Stomach (tissue), 9 donors: ENCODE data around the gene DHRS4L2. TPM values are rescaled to one million over a fixed set of nuclear protein-coding genes. Genes with fewer than 3 reads are reported as not detected.

ENCODE experiments used
- DNase-seq, 2 donors: peaks; one replicate each; pipeline versions ENCODE4 v3.0.0 to v3.0.0-alpha.2; 2013 to 2019
- H3K27ac ChIP-seq, 5 donors: fragments of 200-600 bp in 4 of 5; sonication (generic) in 4 of 5; one replicate each; pipeline ENCODE4 v1.5.1; 2013 to 2019; ENCODE audit warnings: mild to moderate bottlenecking in 1 of 5, moderate library complexity in 1 of 5
- H3K27me3 ChIP-seq, 3 donors: fragments of 200-600 bp; sonication (generic); one replicate each; pipeline ENCODE4 v1.5.1; 2017 to 2019; ENCODE audit warnings: mixed run types in 1 of 3
- H3K36me3 ChIP-seq, 4 donors: fragments of 200-600 bp; sonication (generic); 1 replicate in 3 of 4; 2 replicates in 1 of 4; pipeline ENCODE4 v1.5.1; 2016 to 2019
- H3K4me1 ChIP-seq, 4 donors: fragments of 200-600 bp; sonication (generic); one replicate each; pipeline ENCODE4 v1.5.1; 2016 to 2019
- H3K4me3 ChIP-seq, 4 donors: fragments of 200-600 bp; sonication (generic) in 3 of 4; one replicate each; pipeline ENCODE4 v1.5.1; 2016 to 2019; ENCODE audit warnings: mild to moderate bottlenecking in 1 of 4
- H3K9me3 ChIP-seq, 4 donors: fragments of 200-600 bp; sonication (generic); one replicate each; pipeline ENCODE4 v1.5.1; 2016 to 2019
- CTCF ChIP-seq, 7 experiments: fragments of 450-650 bp in 4 of 7; fragments of 200-600 bp in 3 of 7; sonication (generic) in 3 of 7; IDR thresholded peaks; one replicate each; pipeline ENCODE4 v1.5.1; 2016 to 2019; ENCODE audit warnings: antibody characterized with exemption in 7 of 7, control low read depth in 2 of 7, mild to moderate bottlenecking in 1 of 7
- EP300 ChIP-seq: sonication (generic); formaldehyde crosslinking; IDR thresholded peaks from one replicate; pipeline ENCODE4 v1.6.1; 2017; ENCODE audit warnings: antibody characterized with exemption
- POLR2A ChIP-seq, 4 donors: fragments of 450-650 bp; IDR thresholded peaks; one replicate each; pipeline ENCODE4 v1.6.1; 2016; ENCODE audit warnings: antibody characterized with exemption in 4 of 4, control low read depth in 2 of 4, mild to moderate bottlenecking in 1 of 4, moderate library complexity in 1 of 4
- POLR2AphosphoS5 ChIP-seq, 3 donors: sonication (generic); formaldehyde crosslinking; IDR thresholded peaks; one replicate each; pipeline ENCODE4 v1.6.1; 2016; ENCODE audit warnings: antibody characterized with exemption in 3 of 3
- WGBS, 5 donors: extraction: QIAGEN DNeasy Blood & Tissue Kit in 3 of 5; methylation state at CpG; one replicate each; pipeline versions ENCODE4 v1.1.5 to v1.1.7; 2013 to 2018; 5-methylcytosine and 5-hydroxymethylcytosine counted together
- intact Hi-C: fragments of 100-400 bp; cut with DNase I; formaldehyde crosslinking; loops from one replicate; pipeline ENCODE4 v1.15.1; 2023; ENCODE audit warnings: low total_unique reads
- polyA plus RNA-seq, 3 donors: library from polyadenylated mRNA; stranded (reverse); fragments of 200-250 nt; gene quantifications; one replicate each; pipeline ENCODE4 v1.2.3, GENCODE V29; 2013
- total RNA-seq, 5 donors: library from RNA; depleted of rRNA; stranded (reverse); fragments of >200 nt; gene quantifications; one replicate each; pipeline versions ENCODE4 v1.1.0 to v1.2.3, GENCODE V29; 2014 to 2016
- donor health status: healthy with polysubstance abuse.
- donor health status: Bipolar disorder and iron deficiency.
- donor health status: healthy.

DHRS4L2 gene
- total and polyA plus RNA-seq, 8 donors, result 9.7 to 64.0 (median 37.4) TPM; not detected in 1

DNA sequence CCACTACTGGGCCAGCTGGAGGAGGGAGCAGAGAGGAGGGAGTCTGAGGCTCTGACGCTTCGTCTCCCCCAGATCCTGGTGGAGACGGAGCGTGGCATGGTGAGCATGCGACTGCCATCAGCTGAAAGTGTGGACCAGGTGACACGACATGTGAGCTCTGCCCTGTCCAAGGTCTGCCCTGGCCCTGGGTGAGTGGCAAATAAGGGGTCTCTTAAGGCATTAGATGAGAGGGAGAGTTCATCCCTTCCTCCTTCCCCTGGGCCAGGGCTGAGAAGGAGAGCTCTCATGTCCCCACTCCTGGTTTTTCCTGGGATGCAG is 65.6 kb downstream of the DHRS4L2 start:
- Histone ChIP-seq H3K4me1 (peaks cover 18 to 26% (median 19%) of the 10 kb centered on the region in 4 donors), H3K4me3 (no peak overlapping the region), H3K27me3 (peaks cover 0 to 53% (median 6%) of the 10 kb centered on the region in 3 donors), H3K9me3 (no peaks in the 10 kb centered on the region), H3K27ac (no peak overlapping the region), H3K36me3 (no peaks in the 10 kb centered on the region)
- no peak for TF ChIP-seq CTCF (IDR thresholded peaks at IDR 0.05)
- no peak for TF ChIP-seq POLR2A (IDR thresholded peaks at IDR 0.05)
- TF ChIP-seq EP300, result no peak
- TF ChIP-seq POLR2AphosphoS5 (IDR thresholded peaks at IDR 0.05), result no peak
- WGBS, 5 donors, result 82 to 94% (median 90%) methylated on average over 3 to 6 of the region's 6 CpGs
- DNase-seq, result no peak
- intact Hi-C loops, result loop anchor here (10.0 kb wide), 1 partner anchor 51 kb away; no protein-coding TSS in a partner anchor

- Histone ChIP-seq H3K36me3 (no peaks in the 10 kb centered on the region), H3K4me3 (no peak overlapping the region), H3K9me3 (no peaks in the 10 kb centered on the region), H3K4me1 (peaks cover 18 to 26% (median 19%) of the 10 kb centered on the region in 4 donors), H3K27me3 (peaks cover 0 to 53% (median 6%) of the 10 kb centered on the region in 3 donors), H3K27ac (no peak overlapping the region)
- WGBS, 5 donors, result 88 to 95% (median 94%) methylated on average over 8 to 9 of the region's 9 CpGs
- DNase-seq, result no peak
- intact Hi-C loops, result loop anchor here (10.0 kb wide), 1 partner anchor 50 kb away; no protein-coding TSS in a partner anchor
- TF ChIP-seq CTCF (IDR thresholded peaks at IDR 0.05) (no peak), EP300 (no peak), POLR2AphosphoS5 (IDR thresholded peaks at IDR 0.05) (no peak), POLR2A (IDR thresholded peaks at IDR 0.05) (no peak)
Observed at GRCh38 chr14:24054646-24055045, 65.9 kb downstream of the DHRS4L2 start.

Other genes with a start within 250 kb of the DHRS4L2 start
- gene DHRS4, start 35.2 kb upstream of the DHRS4L2 start, total RNA-seq, result 100 to 1,000 TPM in 1 of 5 donors, 10 to 100 TPM in 4; 29.0 to 114 (median 34.4) TPM
- gene DHRS4, start 35.2 kb upstream of the DHRS4L2 start, polyA plus RNA-seq, result 10 to 100 TPM; 39.4 to 58.0 (median 57.7) TPM
- gene CARMIL3, start 63.1 kb downstream of the DHRS4L2 start, total RNA-seq, result 1 to 10 TPM in 2 of 5 donors, under 1 TPM in 2, not detected in 1; 0.14 to 2.0 (median 0.76) TPM
- under 1 TPM in 2 of 3 donors, not detected in 1; 0.25 to 0.75 TPM for gene CARMIL3, start 63.1 kb downstream of the DHRS4L2 start, polyA plus RNA-seq
- gene CPNE6, start 82.6 kb downstream of the DHRS4L2 start, total RNA-seq, result not detected
- under 1 TPM in 2 of 3 donors, not detected in 1; 0.12 to 0.25 TPM for gene CPNE6, start 82.6 kb downstream of the DHRS4L2 start, polyA plus RNA-seq
- 100 to 1,000 TPM in 1 of 5 donors, 10 to 100 TPM in 1, 1 to 10 TPM in 3; 2.3 to 168 (median 8.4) TPM for gene PCK2, start 105.4 kb downstream of the DHRS4L2 start, total RNA-seq
- gene PCK2, start 105.4 kb downstream of the DHRS4L2 start, polyA plus RNA-seq, result 10 to 100 TPM; 12.3 to 24.0 (median 17.0) TPM
- 100 to 1,000 TPM in 2 of 5 donors, 10 to 100 TPM in 3; 50.4 to 396 (median 84.5) TPM for gene DCAF11, start 125.8 kb downstream of the DHRS4L2 start, total RNA-seq
- 10 to 100 TPM; 27.7 to 68.3 (median 38.9) TPM for gene DCAF11, start 125.8 kb downstream of the DHRS4L2 start, polyA plus RNA-seq
- gene NRL, start 126.0 kb downstream of the DHRS4L2 start, total RNA-seq, result 10 to 100 TPM in 2 of 5 donors, 1 to 10 TPM in 1, under 1 TPM in 1, not detected in 1; 0.92 to 69.2 (median 13.0) TPM
- gene NRL, start 126.0 kb downstream of the DHRS4L2 start, polyA plus RNA-seq, result 1 to 10 TPM; 1.2 to 1.3 (median 1.2) TPM
- gene FITM1, start 141.7 kb downstream of the DHRS4L2 start, total RNA-seq, result 10 to 100 TPM in 1 of 5 donors, under 1 TPM in 1, not detected in 3; 0.87 to 80.5 TPM
- 1 to 10 TPM; 1.9 to 2.6 (median 2.2) TPM for gene FITM1, start 141.7 kb downstream of the DHRS4L2 start, polyA plus RNA-seq
- 100 to 1,000 TPM in 1 of 5 donors, 10 to 100 TPM in 4; 38.5 to 129 (median 91.1) TPM for gene PSME1, start 147.3 kb downstream of the DHRS4L2 start, total RNA-seq
- 100 to 1,000 TPM; 217 to 322 (median 310) TPM for gene PSME1, start 147.3 kb downstream of the DHRS4L2 start, polyA plus RNA-seq
- 10 to 100 TPM in 1 of 5 donors, 1 to 10 TPM in 4; 1.3 to 33.9 (median 4.6) TPM for gene EMC9, start 152.7 kb downstream of the DHRS4L2 start, total RNA-seq
- 10 to 100 TPM; 32.0 to 59.6 (median 42.9) TPM for gene EMC9, start 152.7 kb downstream of the DHRS4L2 start, polyA plus RNA-seq
- 100 to 1,000 TPM in 2 of 5 donors, 10 to 100 TPM in 3; 62.4 to 339 (median 83.9) TPM for gene PSME2, start 157.7 kb downstream of the DHRS4L2 start, total RNA-seq
- 100 to 1,000 TPM; 302 to 421 (median 403) TPM for gene PSME2, start 157.7 kb downstream of the DHRS4L2 start, polyA plus RNA-seq
- gene RNF31, start 158.6 kb downstream of the DHRS4L2 start, total RNA-seq, result 100 to 1,000 TPM in 2 of 5 donors, 10 to 100 TPM in 3; 53.2 to 523 (median 94.2) TPM
- gene RNF31, start 158.6 kb downstream of the DHRS4L2 start, polyA plus RNA-seq, result 10 to 100 TPM; 64.0 to 88.7 (median 68.6) TPM
- 100 to 1,000 TPM in 2 of 5 donors, 10 to 100 TPM in 2, 1 to 10 TPM in 1; 1.4 to 143 (median 91.4) TPM for gene IRF9, start 172.3 kb downstream of the DHRS4L2 start, total RNA-seq
- 100 to 1,000 TPM in 1 of 3 donors, 10 to 100 TPM in 2; 64.6 to 101 (median 65.1) TPM for gene IRF9, start 172.3 kb downstream of the DHRS4L2 start, polyA plus RNA-seq
- 100 to 1,000 TPM in 1 of 5 donors, 10 to 100 TPM in 4; 14.5 to 122 (median 45.5) TPM for gene REC8, start 183.2 kb downstream of the DHRS4L2 start, total RNA-seq
- 10 to 100 TPM; 20.9 to 64.4 (median 38.7) TPM for gene REC8, start 183.2 kb downstream of the DHRS4L2 start, polyA plus RNA-seq
- 100 to 1,000 TPM in 1 of 5 donors, 10 to 100 TPM in 4; 14.3 to 227 (median 23.9) TPM for gene IPO4, start 199.9 kb downstream of the DHRS4L2 start, total RNA-seq
- 10 to 100 TPM in 1 of 3 donors, 1 to 10 TPM in 2; 9.3 to 15.2 (median 9.8) TPM for gene IPO4, start 199.9 kb downstream of the DHRS4L2 start, polyA plus RNA-seq
- 10 to 100 TPM in 4 of 5 donors, 1 to 10 TPM in 1; 6.4 to 79.7 (median 31.6) TPM for gene TM9SF1, start 206.5 kb downstream of the DHRS4L2 start, total RNA-seq
- gene TM9SF1, start 206.5 kb downstream of the DHRS4L2 start, polyA plus RNA-seq, result 10 to 100 TPM; 14.6 to 28.2 (median 14.7) TPM
- under 1 TPM in 1 of 5 donors, not detected in 4; 0.73 TPM for gene TSSK4, start 216.8 kb downstream of the DHRS4L2 start, total RNA-seq
- not detected for gene TSSK4, start 216.8 kb downstream of the DHRS4L2 start, polyA plus RNA-seq
- 10 to 100 TPM in 4 of 5 donors, not detected in 1; 27.8 to 37.2 (median 31.8) TPM for gene CHMP4A, start 224.6 kb downstream of the DHRS4L2 start, total RNA-seq
- gene CHMP4A, start 224.6 kb downstream of the DHRS4L2 start, polyA plus RNA-seq, result 100 to 1,000 TPM in 1 of 3 donors, 10 to 100 TPM in 2; 66.5 to 135 (median 70.7) TPM
- gene MDP1, start 227.1 kb downstream of the DHRS4L2 start, total RNA-seq, result 10 to 100 TPM in 3 of 5 donors, 1 to 10 TPM in 1, not detected in 1; 9.3 to 16.1 (median 14.2) TPM
- 10 to 100 TPM; 25.6 to 26.9 (median 26.2) TPM for gene MDP1, start 227.1 kb downstream of the DHRS4L2 start, polyA plus RNA-seq
- gene NEDD8, start 243.4 kb downstream of the DHRS4L2 start, total RNA-seq, result 100 to 1,000 TPM in 3 of 5 donors, 10 to 100 TPM in 1, not detected in 1; 85.4 to 166 (median 132) TPM
- gene NEDD8, start 243.4 kb downstream of the DHRS4L2 start, polyA plus RNA-seq, result 100 to 1,000 TPM; 235 to 244 (median 237) TPM
- gene GMPR2, start 244.0 kb downstream of the DHRS4L2 start, total RNA-seq, result 100 to 1,000 TPM in 1 of 5 donors, 10 to 100 TPM in 4; 13.9 to 204 (median 31.2) TPM
- gene GMPR2, start 244.0 kb downstream of the DHRS4L2 start, polyA plus RNA-seq, result 10 to 100 TPM; 48.3 to 85.7 (median 53.9) TPM